Occipital lobe (tissue), 2 donors: ENCODE results near the gene ZSCAN5C. TPM values are rescaled to one million over a fixed set of nuclear protein-coding genes. Genes with fewer than 3 reads are reported as not detected.
"Not testable (repeated sequence)": the region's sequence is repeated elsewhere in the genome, so short reads cannot be mapped to it uniquely, and the experiment has no call there.

ENCODE experiments used
- DNase-seq: peaks from one replicate; lab custom pipeline; 2025; lab: John Stamatoyannopoulos, UW
- total RNA-seq: library from RNA; depleted of rRNA; stranded (reverse); fragments of >200 nt; gene quantifications from one replicate; pipeline ENCODE4 v1.2.3, GENCODE V29; 2014

ZSCAN5C gene, protein sequence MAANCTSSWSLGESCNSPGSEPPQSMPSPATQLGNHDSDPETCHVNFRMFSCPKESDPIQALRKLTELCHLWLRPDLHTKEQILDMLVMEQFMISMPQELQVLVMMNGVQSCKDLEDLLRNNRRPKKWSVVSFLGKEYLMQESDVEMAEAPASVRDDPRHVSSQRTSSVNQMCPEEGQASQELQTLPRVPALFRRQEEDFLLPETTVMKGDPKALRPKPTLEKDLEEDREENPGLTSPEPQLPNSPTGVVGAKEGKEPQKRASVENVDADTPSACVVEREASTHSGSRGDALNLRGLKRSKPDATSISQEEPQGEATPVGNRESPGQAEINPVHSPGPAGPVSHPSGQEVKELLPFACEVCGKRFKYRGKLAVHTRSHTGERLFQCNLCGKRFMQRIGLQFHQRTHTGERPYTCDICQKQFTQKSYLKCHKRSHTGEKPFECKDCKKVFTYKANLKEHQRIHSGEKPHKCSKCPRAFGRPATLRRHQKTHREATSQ
- not detected for total RNA-seq

DNA sequence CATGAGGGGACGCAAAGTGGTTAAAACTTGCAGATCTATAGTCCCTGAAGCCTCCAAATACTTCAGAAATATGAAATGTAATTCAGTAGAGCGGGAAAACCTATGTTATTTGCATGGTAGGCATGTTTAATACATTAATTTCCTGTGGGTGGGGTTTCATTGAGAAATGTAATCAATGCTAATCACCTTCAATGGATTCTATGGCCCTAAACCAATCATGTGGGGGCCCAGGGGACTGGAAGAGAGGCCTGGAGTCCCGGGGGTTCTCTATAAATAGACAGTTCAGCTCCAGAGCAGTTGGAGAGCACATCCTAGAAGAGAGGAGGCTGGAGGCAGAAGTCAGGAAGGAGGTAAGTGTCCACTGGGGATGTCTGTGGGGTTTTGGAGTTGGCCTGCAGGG lies at the start of gene ZSCAN5C:
TSS of gene ZSCAN5C (plus strand) at position 301 of the 400 bp plus-strand sequence. CDS start 3,641 bp downstream, outside the sequence.
- no peak for DNase-seq

DNA sequence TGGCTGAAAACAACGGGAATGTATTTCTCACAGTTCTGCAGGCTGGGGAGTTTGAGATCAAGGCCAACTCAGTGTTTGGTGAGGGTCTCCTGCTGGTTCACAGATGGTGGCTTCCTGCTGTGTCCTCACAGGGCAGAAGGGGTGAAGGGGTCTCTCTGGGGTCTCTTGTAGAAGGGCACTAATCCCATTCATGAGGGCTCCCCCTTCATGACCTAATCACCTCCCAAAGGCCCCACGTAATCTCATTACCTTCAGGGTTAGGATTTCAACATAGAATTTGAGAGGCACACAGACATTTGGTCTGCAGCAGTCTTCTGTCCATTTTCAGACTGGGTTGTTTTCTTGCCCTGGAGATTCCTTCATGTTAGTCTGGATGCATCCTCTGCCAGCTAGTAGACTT lies 49.4 kb upstream of the ZSCAN5C start:
- DNase-seq = no peak

DNA sequence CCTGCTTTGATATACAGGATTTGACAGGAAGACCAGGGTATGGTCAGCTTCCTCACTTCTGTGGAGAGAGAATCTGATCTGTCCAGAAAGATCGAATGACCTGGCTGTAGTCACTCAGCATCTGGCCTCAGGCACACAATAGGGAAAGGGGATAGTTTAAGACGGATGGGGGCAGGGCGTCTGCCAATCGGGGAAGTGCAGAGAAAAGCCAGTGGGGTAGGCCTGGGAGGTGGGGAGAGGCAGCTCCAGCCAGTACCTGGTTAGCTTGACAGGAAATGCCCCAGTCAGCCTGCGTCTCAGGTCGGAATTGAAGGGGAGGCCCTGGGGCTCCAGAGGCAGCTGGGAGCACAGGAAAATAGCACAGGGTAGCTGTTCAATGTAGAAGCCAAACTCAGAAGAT lies 48.6 kb upstream of the ZSCAN5C start:
- no peak for DNase-seq

DNA sequence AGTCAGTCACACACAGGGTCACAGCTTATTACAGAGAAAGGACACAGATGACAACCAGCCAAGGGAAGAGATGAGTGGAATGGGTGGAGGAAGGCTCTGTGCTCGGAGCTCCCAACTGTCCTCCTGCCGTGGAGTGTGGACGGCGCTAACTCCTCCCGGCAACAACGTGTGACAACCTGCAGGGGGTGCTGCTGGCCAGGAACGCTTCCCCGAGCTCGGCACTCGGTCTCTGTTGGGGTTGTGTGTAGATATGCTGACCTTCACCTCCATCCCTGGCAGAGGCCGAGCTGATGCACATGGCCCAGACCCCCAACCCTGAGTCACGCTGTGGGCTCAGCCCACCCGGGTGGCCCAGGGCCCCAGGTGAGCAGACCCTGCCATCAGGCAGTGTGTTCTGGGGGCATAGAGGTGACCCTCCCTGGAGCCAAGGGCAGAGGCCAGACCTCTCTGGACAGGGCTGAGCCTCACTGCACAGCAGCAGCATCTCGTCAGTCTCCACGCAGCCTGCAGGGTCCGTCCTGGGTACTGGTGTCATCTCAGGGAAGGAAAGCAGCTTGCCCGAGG lies 46.9 kb upstream of the ZSCAN5C start:
- no peak for DNase-seq

DNA sequence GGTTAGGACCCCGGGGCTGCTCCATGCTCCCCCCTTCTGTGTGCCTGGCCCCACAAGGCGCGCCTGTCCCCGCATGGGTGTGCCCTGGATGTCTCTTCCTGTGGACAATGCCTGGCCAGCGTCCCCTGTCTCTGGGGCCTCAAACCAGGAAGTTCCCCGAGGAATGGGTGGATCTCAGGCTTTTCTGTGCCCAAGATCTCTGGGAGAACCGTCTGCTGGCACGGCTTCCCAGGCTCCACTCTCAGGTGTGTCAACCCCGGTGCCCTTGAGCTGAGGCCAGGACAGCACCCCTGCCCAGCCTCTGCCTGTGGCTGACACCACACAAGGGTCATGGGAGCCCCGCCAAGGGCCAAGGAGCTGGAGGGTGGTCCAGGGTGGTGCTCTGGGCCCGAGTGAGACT lies 45.3 kb upstream of the ZSCAN5C start:
- DNase-seq = no peak

DNA sequence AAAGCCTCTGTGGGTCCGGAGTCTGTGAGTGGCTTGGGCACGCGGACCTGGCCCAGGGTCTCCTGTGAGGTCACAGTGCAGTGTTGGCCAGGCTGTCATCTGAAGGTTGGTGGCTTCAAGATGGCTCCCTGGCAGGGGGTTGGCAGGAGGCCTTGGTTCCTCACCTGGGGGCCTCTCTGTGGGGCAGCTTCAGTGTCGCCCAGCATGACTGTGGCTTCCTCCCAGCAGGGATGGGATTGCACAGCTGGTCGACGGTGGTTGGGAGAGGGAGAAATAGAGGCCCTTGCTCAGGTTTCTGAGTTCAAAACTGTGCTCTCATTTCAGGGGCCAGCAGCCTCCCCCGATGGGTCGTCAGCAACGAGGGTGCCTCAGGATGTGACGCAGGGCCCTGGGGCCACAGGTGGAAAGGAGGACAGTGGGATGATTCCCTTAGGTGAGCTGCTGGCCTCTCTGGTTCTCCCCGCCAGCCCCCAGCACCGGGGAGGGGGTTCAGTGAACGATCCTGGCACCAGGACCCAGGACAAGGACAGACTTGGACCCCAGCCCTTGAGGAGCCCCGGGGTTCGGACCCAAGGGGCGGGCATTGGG lies 43.8 kb upstream of the ZSCAN5C start:
- DNase-seq = no peak

DNA sequence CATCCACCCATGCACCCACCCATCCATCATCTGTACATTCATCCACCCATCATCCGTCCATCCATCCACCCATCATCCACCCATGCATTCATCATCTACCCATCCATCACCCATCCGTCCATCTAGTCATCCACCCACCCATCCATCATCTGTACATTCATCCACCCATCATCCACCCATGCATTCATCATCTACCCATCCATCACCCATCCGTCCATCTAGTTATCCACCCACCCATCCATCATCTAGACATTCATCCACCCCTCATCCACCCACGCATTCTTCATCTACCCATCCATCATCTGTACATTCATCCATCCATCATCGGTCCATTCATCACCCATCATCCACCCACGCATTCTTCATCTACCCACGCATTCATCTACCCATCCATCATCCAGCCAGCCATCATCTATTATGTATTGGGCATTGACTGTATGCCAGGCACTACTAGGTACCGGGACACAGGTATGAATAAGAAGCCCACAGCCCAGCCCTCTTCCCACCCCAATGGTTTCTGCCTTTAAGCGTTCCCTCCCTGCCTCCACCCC lies 43.0 kb upstream of the ZSCAN5C start:
- DNase-seq = no peak

DNA sequence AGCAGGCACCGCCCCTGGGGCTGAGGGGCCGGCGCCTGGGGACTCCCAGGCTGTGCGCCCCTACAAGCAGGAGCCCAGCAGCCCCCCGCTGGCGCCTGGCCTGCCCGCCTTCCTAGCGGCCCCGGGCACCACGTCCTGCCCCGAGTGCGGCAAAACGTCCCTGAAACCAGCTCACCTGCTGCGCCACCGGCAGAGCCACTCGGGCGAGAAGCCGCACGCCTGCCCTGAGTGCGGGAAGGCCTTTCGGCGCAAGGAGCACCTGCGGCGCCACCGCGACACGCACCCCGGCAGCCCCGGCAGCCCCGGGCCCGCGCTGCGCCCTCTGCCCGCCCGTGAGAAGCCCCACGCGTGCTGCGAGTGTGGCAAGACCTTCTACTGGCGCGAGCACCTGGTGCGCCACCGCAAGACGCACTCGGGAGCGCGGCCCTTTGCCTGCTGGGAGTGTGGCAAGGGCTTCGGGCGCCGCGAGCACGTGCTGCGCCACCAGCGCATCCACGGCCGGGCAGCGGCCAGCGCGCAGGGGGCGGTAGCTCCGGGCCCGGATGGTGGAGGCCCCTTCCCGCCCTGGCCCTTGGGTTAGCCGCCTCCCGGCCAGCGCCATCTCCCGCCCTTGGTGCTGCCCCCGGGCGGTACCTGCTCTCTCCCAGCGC lies 42.3 kb upstream of the ZSCAN5C start:
- DNase-seq = no peak

DNA sequence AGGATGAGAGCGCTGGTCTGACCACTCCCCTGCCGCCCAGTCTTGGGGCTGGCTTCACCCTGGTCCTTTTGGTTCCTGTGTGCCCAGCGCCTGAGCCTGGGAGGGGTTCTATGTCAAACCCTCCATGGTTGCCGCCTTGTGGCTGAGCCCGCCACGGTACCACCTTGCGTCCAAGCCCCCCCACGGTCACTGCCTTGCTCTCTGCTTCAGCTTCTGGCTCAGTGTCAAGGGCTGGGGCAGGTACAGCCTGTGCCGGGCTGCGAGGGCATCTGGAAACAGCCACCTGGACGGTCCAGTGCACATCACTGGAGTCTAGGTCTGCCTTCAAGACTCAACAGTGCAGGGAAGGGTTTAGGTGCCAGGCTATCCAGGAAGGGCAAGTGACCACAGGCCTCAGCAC lies 40.5 kb upstream of the ZSCAN5C start:
- DNase-seq = no peak

DNA sequence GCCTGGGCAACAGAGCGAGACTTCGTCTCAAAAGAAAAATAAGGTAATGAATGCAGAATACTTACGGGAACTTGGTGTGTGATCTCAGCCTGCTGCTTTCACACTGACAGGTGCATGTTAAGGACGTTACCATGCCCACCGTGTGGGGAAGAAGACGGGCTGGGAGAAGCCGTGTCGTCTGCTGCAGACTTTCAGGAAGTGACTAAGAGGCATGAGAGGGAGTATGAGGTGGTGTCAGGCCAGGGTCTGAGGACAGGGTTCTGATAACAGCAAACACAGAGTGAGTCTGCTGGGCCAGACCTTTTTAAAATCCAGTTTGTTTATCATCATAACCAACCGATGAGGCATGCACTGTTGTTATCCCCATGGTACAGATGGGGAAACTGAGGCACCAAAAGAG lies 39.8 kb upstream of the ZSCAN5C start:
- no peak for DNase-seq

DNA sequence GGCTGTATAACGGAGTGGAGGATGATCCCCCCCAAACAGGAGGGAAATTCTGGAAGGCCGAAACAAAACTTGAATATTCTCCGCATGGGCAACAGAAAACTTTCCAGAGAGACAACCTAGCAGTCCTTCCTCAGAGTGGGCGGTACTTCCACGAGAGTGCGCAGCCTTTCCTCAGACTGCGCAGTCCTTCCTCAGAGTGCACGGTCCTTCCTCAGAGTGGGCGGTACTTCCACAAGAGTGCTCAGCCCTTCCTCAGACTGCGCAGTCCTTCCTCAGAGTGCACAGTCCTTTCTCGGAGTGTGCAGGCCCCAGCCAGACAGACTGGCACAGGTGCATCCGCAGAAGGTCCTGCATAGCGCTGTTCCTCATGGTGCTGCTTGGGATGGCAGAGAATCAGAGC lies 39.0 kb upstream of the ZSCAN5C start:
- DNase-seq = no peak

DNA sequence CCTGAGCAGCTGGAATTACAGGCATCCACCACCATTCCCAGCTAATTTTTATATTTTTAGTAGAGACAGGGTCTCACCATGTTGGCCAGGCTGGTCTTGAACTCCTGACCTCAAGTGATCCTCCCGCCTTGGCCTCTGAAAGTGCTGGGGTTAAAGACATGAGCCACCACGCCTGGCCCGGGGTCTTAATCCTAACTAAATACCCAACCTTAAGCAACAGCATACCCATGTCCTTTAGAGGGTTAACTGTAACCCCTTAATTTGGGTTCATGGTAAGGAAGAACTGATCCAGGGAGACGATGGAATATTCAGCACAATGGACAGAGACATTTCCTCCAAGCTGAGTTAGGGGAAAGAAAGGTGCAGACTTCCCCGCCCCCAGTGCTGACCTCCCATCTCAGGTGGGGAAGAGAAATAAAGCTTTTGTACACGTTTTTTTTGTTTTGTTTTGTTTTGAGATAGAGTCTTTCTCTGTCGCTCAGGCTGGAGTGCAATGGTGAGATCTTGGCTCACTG lies 35.0 kb upstream of the ZSCAN5C start:
- no peak for DNase-seq

DNA sequence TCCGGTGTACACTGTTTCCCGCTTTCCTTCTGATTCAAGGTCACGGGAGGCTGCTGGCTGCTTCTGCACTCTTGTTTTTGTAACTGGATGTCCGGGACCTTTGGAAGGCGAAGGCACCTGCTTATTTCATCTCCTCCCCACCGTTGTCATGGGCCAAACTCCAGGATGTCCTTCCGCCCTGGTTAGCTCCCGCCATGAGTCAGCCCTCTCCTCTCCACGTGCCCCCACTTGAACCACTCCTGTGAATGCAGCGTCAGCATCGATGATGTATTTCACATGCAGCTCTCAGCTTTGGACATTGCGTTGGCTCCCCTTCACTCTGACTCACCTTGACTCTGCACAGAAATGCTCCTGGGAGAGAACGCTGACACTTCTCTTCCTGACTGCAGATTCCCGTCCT lies 31.8 kb upstream of the ZSCAN5C start:
- no peak for DNase-seq

DNA sequence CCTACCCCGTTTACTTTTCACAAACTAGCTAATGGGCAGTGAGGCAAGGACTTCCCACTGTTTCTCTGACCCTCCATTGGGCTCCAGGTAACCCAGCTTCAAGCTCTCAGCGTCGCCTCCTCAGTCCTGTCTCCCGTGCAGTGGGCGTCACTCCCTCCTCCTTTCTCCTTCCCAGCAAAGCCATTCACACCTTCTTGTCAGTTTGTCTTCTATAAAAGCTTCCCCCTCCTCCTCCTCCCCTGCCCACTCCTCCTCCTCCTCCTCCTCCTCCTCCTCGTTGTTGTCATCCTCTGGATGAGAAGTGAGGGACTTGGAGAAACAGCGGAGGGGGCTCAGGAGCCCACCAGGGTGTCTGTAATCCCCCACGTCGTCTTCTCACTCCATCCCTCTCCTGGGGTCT lies 28.0 kb upstream of the ZSCAN5C start:
- DNase-seq = no peak

DNA sequence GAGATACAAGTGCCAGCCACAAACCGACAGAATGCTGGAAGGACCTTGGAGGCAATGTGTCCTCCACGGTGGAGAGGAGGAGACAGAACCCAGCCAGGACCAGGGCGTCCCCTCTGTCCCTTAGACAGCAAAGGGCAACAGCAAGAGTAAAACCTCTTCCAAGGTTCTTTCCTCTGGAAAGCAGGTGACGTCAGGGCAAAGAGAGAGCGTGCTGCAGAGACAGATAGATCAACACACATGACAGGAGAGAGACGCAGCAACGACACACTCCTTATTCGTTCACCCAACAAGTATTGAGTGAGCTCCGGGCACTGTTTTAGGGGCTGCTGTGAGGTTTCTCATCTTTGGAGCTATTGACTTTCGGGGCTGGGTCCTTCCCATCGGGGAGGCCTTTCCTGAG lies 27.5 kb upstream of the ZSCAN5C start:
- DNase-seq = no peak

DNA sequence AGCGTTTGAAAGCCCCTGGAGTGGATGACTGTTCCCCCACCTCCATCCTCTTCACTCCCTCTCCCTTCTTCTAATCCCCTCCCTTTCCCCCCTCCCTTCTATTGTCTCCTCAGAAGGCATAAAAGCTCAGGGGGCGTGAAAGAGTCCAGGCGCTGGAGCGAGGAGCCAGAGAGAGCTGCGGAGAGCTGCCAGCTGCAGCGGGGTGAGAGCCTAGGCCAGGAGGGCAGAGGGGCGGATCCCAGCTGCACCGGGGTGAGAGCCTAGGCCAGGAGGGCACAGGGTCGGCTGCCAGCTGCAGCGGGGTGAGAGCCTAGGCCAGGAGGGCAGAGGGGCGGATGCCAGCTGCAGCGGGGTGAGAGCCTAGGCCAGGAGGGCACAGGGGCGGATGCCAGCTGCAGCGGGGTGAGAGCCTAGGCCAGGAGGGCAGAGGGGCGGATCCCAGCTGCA lies 26.2 kb upstream of the ZSCAN5C start, which contains the start of gene GALP:
TSS of gene GALP (plus strand) at position 148 of the 447 bp plus-strand sequence. CDS start 1,101 bp downstream, outside the sequence.
- DNase-seq = not testable (repeated sequence)

DNA sequence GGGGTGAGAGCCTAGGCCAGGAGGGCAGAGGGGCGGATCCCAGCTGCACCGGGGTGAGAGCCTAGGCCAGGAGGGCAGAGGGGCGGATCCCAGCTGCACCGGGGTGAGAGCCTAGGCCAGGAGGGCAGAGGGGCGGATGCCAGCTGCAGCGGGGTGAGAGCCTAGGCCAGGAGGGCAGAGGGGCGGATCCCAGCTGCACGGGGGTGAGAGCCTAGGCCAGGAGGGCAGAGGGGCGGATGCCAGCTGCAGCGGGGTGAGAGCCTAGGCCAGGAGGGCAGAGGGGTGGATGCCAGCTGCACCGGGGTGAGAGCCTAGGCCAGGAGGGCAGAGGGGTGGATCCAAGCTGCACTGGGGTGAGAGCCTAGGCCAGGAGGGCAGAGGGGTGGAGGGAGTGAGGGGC lies 25.8 kb upstream of the ZSCAN5C start:
- DNase-seq = not testable (repeated sequence)

DNA sequence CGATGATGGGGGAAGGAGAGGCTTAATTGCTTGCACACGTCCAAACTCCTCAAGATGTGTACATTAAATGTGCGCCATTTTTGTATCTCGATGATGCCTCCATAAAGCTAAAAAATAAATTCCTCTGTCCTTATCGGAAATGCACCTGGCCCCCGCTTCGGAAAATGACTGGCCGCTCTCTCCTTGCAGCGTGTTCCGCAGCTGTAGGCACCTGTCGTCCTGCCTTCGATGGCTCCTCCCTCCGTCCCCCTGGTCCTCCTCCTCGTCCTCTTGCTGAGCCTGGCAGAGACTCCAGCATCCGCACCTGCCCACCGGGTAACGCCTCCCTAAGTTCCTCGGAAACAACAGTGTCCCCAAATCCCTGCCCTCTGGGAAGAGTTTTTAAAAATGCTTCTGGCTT lies 25.2 kb upstream of the ZSCAN5C start:
- no peak for DNase-seq

DNA sequence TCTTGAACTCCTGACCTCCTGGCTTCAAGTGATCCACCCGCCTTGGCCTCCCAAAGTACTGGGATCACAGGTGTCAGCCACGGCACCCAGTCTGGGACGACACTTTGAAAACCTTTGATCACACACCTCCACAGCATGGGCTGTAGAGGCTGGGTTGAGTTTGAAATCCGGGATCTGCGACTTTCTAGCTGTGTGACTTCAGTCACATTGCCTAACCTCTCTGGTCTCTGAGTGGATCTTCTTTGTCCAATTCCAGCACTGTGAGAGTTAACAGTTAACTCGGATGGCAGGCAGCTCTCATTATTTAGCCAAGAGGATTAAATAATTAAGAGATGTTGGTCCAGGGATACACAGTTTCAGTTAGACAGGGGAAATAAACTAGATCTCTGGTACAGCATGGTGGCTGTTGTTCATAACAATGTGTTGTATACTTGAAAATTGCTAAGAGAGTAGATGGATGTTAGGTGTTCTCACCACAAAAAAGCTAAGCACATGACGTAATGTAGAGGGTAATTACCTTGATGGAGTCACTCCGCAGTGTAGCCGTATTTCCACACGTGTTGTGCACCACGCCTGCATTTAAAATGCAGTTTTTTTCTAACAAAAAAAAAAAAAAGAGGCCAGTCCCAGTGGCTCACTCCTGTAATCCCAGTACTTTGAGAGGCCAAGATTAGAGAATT lies 24.4 kb upstream of the ZSCAN5C start:
- no peak for DNase-seq

DNA sequence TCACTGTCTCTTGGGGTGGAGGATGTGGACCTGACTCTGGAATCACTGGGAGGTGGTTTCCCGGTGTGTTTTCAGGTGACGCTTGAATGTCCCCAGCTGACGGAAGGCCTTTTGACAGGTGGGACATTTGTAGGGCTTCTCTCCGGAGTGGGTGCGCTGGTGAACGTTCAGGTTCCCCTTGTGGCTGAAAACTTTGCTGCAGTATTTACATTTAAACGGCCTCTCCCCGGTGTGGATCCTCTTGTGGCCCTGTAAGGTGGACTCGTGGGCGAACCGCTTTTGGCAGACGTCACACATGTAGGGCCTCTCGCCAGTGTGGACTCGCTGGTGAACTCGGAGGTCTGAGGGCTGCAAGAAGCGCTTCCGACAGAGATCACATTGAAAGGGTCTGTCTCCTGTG lies 12.3 kb upstream of the ZSCAN5C start:
- DNase-seq = no peak

DNA sequence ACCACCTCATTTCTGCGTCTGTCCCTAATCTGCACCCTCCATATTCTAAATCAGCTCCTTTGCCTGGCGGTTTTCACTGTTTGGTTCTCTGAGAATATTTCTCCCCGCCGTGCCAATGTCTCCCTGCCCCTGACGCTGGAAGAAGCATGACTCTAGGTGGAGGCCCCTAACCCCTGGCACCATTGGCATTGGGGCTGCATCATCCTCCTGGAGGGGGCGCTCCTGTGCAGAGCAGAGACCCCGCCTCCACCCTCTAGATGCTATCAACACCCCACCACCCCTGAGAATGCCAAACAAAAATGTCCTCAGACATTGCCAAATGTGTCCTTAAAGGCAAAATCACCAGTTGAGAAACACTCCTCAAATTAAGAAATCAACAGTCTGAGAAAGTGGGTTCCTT lies 11.0 kb upstream of the ZSCAN5C start:
- DNase-seq = no peak
